Activated naive CD4-positive, alpha-beta T cell treated with anti-CD3 and anti-CD28 coated beads for 36 hours (primary cell): ENCODE results near the gene ZMIZ1. TPM values are rescaled to one million over a fixed set of nuclear protein-coding genes. Genes with fewer than 3 reads are reported as not detected.

ENCODE experiments used
- CTCF ChIA-PET: fragments of 350-600 bp; sonication (Branson Sonifier 250); formaldehyde crosslinking; loops from one replicate; lab custom pipeline; 2021; ENCODE audit warnings: antibody characterized with exemption; lab: Charles Lee
- DNase-seq: peaks from one replicate; pipeline ENCODE4 v3.0.0-alpha.2; 2020
- H3K27ac Mint-ChIP-seq: one replicate; pipeline ENCODE4 v1.8.0; 2021; ENCODE audit warnings: mild to moderate bottlenecking, mixed read lengths
- H3K27me3 Mint-ChIP-seq: one replicate; pipeline ENCODE4 v1.8.0; 2021; ENCODE audit warnings: low read depth, mixed read lengths
- H3K36me3 Mint-ChIP-seq: one replicate; pipeline ENCODE4 v1.8.0; 2021; ENCODE audit warnings: low read depth, mixed read lengths
- H3K4me1 Mint-ChIP-seq: one replicate; pipeline ENCODE4 v1.8.0; 2021; ENCODE audit warnings: low read depth, mixed read lengths
- H3K4me3 Mint-ChIP-seq: one replicate; pipeline ENCODE4 v1.8.0; 2021; ENCODE audit warnings: mild to moderate bottlenecking, moderate library complexity, mixed read lengths
- H3K9me3 Mint-ChIP-seq: one replicate; pipeline ENCODE4 v1.8.0; 2021; ENCODE audit warnings: mixed read lengths
- intact Hi-C: fragments of 100-400 bp; cut with micrococcal nuclease; formaldehyde crosslinking; loops from one replicate; pipeline ENCODE4 v1.15.1; 2023
- total RNA-seq, 2 experiments: library from RNA; stranded (reverse); gene quantifications; one replicate each; pipeline ENCODE4 v1.2.3, GENCODE V29; 2021

ZMIZ1 gene
- total RNA-seq, 2 experiments from 2014 or later: 15.6 to 18.3 TPM

DNA sequence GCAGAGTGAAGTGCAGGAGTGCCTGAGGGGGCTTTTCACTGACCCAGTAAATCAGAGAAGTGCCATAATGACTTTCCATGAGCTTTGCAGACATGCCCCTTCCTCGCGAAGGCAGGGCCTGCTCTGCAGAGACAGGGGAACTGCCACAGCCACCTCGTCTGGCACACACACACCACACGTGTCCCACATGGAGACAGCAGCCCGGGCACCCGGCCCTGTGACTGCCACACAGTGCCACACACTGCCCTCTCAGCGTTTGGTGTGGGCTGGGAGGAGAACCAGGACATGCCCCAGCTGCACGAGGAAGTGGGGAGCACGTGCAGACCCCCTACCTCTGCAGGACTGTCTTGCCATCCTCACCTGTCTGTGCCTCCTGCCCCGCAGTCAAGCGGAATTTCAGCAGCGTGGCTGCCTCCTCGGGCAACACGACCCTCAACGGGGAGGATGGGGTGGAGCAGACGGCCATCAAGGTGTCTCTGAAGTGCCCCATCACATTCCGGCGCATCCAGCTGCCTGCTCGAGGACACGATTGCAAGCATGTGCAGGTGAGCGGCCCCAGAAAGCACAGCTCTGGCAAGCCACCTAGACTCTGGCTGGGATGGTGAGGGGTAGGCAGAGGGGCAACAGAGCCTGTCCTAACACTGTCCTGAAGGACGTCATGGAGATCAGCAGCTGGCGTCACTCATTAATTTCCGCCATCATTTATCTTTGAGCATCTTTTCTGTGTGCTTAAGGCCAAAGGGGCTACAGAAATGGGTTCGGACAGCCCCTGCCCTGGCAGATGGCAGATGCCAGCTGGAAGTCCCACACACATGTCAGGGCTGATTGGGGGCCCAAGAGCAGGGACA lies 235.1 kb downstream of the ZMIZ1 start:
- Mint-ChIP-seq H3K4me3 (no peak overlapping the region), H3K27ac (no peak overlapping the region), H3K9me3 (no peaks in the 10 kb centered on the region), H3K4me1 (peaks cover under 1% of the 10 kb centered on the region), H3K36me3 (peaks cover 44% of the 10 kb centered on the region), H3K27me3 (no peaks in the 10 kb centered on the region)
- intact Hi-C loops: no loop called here
- CTCF ChIA-PET: interaction anchor here (0.6 kb wide), 2 partner anchors 71 to 86 kb away, joined by 3 to 4 read pairs; no protein-coding TSS in a partner anchor
- DNase-seq: no peak

DNA sequence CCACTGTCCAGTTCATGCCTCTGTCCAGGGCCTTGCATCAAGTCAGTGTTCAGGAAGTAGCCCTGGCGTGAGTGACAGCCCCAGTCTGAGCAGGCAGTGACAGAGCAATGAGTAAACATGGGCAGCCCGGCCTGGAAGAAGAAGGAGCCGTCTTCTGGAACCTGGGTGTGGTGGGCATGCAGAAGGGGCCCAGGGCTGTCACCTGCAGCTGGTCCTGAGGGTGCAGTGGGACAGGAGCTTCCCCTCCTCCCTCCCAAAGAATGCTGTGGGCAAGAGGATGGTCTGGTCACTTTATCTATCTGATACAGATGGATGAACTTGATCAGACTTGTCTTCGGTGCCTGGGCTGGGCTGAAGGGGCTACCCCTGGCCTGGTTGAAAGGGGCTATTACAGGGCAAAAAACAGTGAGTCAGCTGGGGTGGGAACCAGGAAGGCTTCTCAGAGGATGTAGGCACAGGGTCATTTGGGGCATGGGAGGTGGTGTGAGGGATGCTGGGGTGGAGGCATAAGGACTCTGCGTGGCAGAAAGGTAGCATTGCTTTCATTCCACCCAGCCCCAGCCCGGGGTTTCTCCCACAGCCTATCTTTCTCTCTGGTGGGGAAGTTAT lies 235.8 kb downstream of the ZMIZ1 start:
- Mint-ChIP-seq H3K9me3 (no peaks in the 10 kb centered on the region), H3K4me3 (no peak overlapping the region), H3K4me1 (no peaks in the 10 kb centered on the region), H3K36me3 (peaks cover 42% of the 10 kb centered on the region), H3K27me3 (no peaks in the 10 kb centered on the region), H3K27ac (no peak overlapping the region)
- CTCF ChIA-PET: no interaction called here
- intact Hi-C loops: no loop called here
- DNase-seq: no peak

GRCh38 chr10:79305515-79305914 lies 236.7 kb downstream of the ZMIZ1 start:
- Mint-ChIP-seq H3K27me3 (no peaks in the 10 kb centered on the region), H3K4me3 (no peak overlapping the region), H3K27ac (no peak overlapping the region), H3K9me3 (no peaks in the 10 kb centered on the region), H3K36me3 (peaks cover 35% of the 10 kb centered on the region), H3K4me1 (no peaks in the 10 kb centered on the region)
- intact Hi-C loops: no loop called here
- CTCF ChIA-PET: no interaction called here
- no peak for DNase-seq

DNA sequence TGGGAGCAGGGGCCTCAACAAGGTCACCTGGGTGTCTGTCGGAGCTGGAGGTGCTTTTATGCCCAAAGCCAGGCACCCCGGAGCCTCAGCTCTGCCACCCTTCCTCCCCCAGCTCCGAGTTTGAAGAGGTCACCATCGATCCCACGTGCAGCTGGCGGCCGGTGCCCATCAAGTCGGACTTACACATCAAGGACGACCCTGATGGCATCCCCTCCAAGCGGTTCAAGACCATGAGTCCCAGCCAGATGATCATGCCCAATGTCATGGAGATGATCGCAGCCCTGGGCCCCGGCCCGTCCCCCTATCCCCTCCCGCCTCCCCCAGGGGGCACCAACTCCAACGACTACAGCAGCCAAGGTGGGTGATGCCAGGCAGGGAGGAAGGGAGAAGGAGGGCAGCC lies 237.2 kb downstream of the ZMIZ1 start:
- Mint-ChIP-seq H3K4me1 (no peaks in the 10 kb centered on the region), H3K27ac (no peak overlapping the region)

GRCh38 chr10:79306644-79307220 lies 238.0 kb downstream of the ZMIZ1 start:
- no peak for DNase-seq
- Mint-ChIP-seq H3K4me1 (no peaks in the 10 kb centered on the region), H3K27ac (no peak overlapping the region), H3K27me3 (no peaks in the 10 kb centered on the region), H3K9me3 (no peaks in the 10 kb centered on the region), H3K36me3 (peaks cover 25% of the 10 kb centered on the region), H3K4me3 (no peak overlapping the region)
- intact Hi-C loops: no loop called here
- CTCF ChIA-PET: no interaction called here

More for the DNA sequence above, 237.2 kb downstream of the ZMIZ1 start:
- Mint-ChIP-seq H3K27me3 (no peaks in the 10 kb centered on the region), H3K9me3 (no peaks in the 10 kb centered on the region), H3K4me3 (no peak overlapping the region), H3K36me3 (peaks cover 33% of the 10 kb centered on the region)
- intact Hi-C loops: no loop called here
- CTCF ChIA-PET: no interaction called here
- DNase-seq: no peak

GRCh38 chr10:79308016-79308415 lies 239.2 kb downstream of the ZMIZ1 start:
- H3K36me3 Mint-ChIP-seq: peaks cover 26% of the 10 kb centered on the region
- no peaks in the 10 kb centered on the region for H3K27me3 Mint-ChIP-seq
- no peak for DNase-seq
- CTCF ChIA-PET: interaction anchor here (0.5 kb wide), 1 partner anchor 67 kb away, joined by 3 read pairs; no protein-coding TSS in a partner anchor
- no peak overlapping the region for H3K27ac Mint-ChIP-seq
- intact Hi-C loops: no loop called here
- H3K4me3 Mint-ChIP-seq: no peak overlapping the region
- no peaks in the 10 kb centered on the region for H3K9me3 Mint-ChIP-seq
- H3K4me1 Mint-ChIP-seq: no peaks in the 10 kb centered on the region

- peaks cover 29% of the 10 kb centered on the region for H3K36me3 Mint-ChIP-seq
- no peak for DNase-seq
- no peak overlapping the region for H3K27ac Mint-ChIP-seq
- H3K4me1 Mint-ChIP-seq: no peaks in the 10 kb centered on the region
- H3K9me3 Mint-ChIP-seq: no peaks in the 10 kb centered on the region
- H3K4me3 Mint-ChIP-seq: no peak overlapping the region
- CTCF ChIA-PET: no interaction called here
- no peaks in the 10 kb centered on the region for H3K27me3 Mint-ChIP-seq
- intact Hi-C loops: no loop called here
Observed at GRCh38 chr10:79308969-79309665, 240.4 kb downstream of the ZMIZ1 start.

DNA sequence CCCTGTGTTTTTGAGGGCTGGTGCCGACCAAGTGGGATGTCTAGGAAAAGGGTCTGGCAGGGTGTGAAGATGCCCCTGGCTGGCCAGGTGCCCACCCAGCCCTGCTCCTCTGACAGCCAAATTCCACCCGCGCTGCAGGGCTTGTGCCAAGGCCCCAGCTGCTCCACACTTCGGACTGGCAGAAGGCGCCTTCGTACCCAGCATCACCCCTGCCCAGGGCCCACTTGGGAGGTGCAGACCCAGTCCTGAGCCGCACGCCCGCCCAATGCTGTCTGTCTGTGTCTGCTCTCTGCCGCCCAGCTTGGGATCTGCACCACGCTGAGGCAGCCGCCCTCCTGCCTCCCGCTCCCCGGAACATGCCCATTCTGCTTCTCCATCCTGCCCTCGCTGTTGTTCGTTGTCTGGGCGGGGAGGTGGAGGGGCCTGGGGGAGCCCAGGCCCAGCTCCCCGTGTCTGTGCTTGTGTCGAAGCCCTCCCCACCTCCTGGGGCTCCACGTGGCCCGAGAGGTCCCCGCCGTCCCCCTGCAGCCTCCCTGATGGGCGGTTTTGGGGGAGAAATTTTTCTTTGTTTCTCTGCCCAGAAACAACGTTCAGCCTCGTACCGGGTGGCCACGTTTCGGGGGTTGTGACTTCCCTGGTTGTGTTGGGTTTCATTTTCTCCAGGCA lies 241.6 kb downstream of the ZMIZ1 start:
- intact Hi-C loops: no loop called here
- no peak overlapping the region for H3K27ac Mint-ChIP-seq
- CTCF ChIA-PET: no interaction called here
- peaks cover 23% of the 10 kb centered on the region for H3K36me3 Mint-ChIP-seq
- H3K27me3 Mint-ChIP-seq: no peaks in the 10 kb centered on the region
- H3K4me1 Mint-ChIP-seq: no peaks in the 10 kb centered on the region
- H3K4me3 Mint-ChIP-seq: no peak overlapping the region
- no peaks in the 10 kb centered on the region for H3K9me3 Mint-ChIP-seq
- DNase-seq: no peak

DNA sequence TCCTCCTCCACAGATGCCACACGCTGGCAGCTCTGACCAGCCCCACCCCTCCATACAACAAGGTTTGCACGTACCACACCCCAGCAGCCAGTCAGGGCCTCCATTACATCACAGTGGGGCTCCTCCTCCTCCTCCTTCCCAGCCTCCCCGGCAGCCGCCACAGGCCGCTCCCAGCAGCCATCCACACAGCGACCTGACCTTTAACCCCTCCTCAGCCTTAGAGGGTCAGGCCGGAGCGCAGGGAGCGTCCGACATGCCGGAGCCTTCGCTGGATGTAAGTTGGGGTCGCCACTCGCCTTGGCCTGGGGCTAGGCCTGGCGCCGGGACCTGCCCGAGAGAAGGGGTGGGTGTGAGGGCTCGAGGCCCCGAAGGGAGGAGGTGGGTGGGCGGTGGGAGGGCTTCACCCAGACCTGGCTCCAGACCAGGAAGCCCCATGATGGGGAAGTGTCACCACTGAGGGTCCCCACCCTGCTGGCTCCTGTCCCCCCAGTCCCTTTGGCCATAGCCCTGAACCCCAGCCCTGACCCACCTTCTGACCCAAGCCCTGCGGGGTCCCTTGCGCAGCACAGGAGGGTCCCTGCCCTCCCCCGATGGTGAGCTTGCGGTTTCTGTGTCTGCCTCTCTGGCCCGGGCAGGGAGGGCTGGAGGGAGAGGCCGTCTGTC lies 242.3 kb downstream of the ZMIZ1 start:
- CTCF ChIA-PET: interaction anchor here (0.6 kb wide), 1 partner anchor 144 kb away, joined by 3 read pairs; no protein-coding TSS in a partner anchor
- peaks cover 5% of the 10 kb centered on the region for H3K4me1 Mint-ChIP-seq
- no peaks in the 10 kb centered on the region for H3K9me3 Mint-ChIP-seq
- no peaks in the 10 kb centered on the region for H3K27me3 Mint-ChIP-seq
- intact Hi-C loops: no loop called here
- no peak overlapping the region for H3K4me3 Mint-ChIP-seq
- DNase-seq: no peak
- no peak overlapping the region for H3K27ac Mint-ChIP-seq
- peaks cover 19% of the 10 kb centered on the region for H3K36me3 Mint-ChIP-seq

- intact Hi-C loops: no loop called here
- peaks cover 16% of the 10 kb centered on the region for H3K36me3 Mint-ChIP-seq
- H3K9me3 Mint-ChIP-seq: no peaks in the 10 kb centered on the region
- CTCF ChIA-PET: interaction anchor here (0.6 kb wide), 2 partner anchors 143 to 333 kb away, joined by 3 read pairs; no protein-coding TSS in a partner anchor
- H3K27ac Mint-ChIP-seq: no peak overlapping the region
- no peaks in the 10 kb centered on the region for H3K27me3 Mint-ChIP-seq
- H3K4me3 Mint-ChIP-seq: no peak overlapping the region
- no peak for DNase-seq
- peaks cover 10% of the 10 kb centered on the region for H3K4me1 Mint-ChIP-seq
Observed at GRCh38 chr10:79311581-79312407, 243.0 kb downstream of the ZMIZ1 start.
